ENCODE results near the gene NADK2.

DNA sequence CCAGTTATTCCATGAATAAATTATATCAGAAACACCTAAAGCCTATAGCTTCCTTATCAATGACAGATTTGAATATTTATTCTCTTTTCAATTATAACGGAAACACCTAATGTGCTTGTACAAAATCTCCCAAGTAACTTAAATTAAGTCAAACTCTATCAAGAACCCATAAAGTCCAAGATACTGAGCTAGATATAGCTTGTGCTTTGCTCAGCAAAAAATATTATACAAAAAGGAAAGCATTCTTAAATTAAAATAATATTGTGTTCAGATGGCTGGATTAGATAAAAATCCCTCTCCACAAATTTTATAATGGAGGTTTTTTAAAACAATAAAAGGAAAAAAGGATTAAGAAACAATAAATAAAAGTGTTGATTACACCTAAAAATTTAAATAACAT, 23.7 kb downstream of the NADK2 start:
- TF ChIP-seq, protein P1, sequence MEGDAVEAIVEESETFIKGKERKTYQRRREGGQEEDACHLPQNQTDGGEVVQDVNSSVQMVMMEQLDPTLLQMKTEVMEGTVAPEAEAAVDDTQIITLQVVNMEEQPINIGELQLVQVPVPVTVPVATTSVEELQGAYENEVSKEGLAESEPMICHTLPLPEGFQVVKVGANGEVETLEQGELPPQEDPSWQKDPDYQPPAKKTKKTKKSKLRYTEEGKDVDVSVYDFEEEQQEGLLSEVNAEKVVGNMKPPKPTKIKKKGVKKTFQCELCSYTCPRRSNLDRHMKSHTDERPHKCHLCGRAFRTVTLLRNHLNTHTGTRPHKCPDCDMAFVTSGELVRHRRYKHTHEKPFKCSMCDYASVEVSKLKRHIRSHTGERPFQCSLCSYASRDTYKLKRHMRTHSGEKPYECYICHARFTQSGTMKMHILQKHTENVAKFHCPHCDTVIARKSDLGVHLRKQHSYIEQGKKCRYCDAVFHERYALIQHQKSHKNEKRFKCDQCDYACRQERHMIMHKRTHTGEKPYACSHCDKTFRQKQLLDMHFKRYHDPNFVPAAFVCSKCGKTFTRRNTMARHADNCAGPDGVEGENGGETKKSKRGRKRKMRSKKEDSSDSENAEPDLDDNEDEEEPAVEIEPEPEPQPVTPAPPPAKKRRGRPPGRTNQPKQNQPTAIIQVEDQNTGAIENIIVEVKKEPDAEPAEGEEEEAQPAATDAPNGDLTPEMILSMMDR (IDR thresholded peaks at IDR 0.05; ENCODE audit: insufficient read depth, low read depth, low read length): no peak
- TF ChIP-seq EZH2 (IDR thresholded peaks at IDR 0.05; ENCODE audit: insufficient read depth, low read length): no peak

Data from astrocyte (in vitro differentiated cells and primary cell).